Measurements from ENCODE around the gene L1CAM.

DNA sequence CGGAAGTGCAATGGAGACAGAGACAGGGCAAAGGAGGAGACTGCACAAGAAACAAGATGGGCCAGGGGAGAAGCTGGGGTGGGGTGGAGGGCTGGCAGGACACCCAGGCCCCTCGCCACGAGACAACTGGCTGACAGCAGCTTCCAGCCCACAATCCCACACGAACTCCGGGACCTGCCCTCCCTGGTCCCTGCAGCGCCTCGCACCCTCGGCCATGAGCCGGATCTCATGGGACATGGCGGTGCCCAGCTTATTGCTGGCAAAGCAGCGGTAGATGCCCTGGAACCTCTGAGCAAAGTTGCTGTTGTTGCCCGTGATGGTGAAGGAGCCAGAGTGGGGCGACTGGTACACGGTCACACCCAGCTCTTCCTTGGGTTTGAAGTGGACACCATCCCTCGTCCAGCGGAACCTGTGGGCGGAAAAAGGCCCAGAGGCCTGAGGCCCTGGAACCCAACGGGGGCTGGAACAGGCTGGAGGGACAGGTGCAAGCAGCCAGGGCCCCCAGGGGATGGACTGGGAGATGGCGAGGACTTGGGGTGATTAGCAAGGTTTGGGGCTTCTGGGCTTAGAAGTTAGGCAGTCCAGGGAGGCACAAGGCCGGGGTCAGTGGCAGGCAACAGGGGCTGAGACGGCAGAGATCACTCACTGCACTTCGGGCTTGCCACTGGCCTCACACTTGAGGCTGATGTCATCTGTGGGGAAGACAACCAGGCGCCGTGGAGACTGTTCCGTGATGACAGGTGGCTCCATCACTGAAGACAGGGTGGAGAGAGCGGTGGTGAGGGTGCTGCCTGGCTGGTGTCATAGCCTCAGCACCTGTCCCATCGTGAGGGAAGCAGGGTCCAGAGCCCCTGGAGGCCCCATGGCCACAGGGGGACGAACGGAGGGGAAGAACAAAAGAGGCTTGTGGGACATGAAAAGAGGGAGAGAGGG, 13.8 kb downstream of the L1CAM start:
- TF ChIP-seq, protein P1, sequence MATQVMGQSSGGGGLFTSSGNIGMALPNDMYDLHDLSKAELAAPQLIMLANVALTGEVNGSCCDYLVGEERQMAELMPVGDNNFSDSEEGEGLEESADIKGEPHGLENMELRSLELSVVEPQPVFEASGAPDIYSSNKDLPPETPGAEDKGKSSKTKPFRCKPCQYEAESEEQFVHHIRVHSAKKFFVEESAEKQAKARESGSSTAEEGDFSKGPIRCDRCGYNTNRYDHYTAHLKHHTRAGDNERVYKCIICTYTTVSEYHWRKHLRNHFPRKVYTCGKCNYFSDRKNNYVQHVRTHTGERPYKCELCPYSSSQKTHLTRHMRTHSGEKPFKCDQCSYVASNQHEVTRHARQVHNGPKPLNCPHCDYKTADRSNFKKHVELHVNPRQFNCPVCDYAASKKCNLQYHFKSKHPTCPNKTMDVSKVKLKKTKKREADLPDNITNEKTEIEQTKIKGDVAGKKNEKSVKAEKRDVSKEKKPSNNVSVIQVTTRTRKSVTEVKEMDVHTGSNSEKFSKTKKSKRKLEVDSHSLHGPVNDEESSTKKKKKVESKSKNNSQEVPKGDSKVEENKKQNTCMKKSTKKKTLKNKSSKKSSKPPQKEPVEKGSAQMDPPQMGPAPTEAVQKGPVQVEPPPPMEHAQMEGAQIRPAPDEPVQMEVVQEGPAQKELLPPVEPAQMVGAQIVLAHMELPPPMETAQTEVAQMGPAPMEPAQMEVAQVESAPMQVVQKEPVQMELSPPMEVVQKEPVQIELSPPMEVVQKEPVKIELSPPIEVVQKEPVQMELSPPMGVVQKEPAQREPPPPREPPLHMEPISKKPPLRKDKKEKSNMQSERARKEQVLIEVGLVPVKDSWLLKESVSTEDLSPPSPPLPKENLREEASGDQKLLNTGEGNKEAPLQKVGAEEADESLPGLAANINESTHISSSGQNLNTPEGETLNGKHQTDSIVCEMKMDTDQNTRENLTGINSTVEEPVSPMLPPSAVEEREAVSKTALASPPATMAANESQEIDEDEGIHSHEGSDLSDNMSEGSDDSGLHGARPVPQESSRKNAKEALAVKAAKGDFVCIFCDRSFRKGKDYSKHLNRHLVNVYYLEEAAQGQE (IDR thresholded peaks at IDR 0.05; ENCODE audit: low read depth, low read length): no peak
- TF ChIP-seq YY1 (IDR thresholded peaks at IDR 0.05; ENCODE audit: low read depth): no peak
- TF ChIP-seq, protein P2, sequence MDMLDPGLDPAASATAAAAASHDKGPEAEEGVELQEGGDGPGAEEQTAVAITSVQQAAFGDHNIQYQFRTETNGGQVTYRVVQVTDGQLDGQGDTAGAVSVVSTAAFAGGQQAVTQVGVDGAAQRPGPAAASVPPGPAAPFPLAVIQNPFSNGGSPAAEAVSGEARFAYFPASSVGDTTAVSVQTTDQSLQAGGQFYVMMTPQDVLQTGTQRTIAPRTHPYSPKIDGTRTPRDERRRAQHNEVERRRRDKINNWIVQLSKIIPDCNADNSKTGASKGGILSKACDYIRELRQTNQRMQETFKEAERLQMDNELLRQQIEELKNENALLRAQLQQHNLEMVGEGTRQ (IDR thresholded peaks at IDR 0.05; ENCODE audit: borderline replicate concordance, low read depth, low read length): no peak
- TF ChIP-seq, protein P3, sequence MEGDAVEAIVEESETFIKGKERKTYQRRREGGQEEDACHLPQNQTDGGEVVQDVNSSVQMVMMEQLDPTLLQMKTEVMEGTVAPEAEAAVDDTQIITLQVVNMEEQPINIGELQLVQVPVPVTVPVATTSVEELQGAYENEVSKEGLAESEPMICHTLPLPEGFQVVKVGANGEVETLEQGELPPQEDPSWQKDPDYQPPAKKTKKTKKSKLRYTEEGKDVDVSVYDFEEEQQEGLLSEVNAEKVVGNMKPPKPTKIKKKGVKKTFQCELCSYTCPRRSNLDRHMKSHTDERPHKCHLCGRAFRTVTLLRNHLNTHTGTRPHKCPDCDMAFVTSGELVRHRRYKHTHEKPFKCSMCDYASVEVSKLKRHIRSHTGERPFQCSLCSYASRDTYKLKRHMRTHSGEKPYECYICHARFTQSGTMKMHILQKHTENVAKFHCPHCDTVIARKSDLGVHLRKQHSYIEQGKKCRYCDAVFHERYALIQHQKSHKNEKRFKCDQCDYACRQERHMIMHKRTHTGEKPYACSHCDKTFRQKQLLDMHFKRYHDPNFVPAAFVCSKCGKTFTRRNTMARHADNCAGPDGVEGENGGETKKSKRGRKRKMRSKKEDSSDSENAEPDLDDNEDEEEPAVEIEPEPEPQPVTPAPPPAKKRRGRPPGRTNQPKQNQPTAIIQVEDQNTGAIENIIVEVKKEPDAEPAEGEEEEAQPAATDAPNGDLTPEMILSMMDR (IDR thresholded peaks at IDR 0.05): no peak
- TF ChIP-seq, protein P4, sequence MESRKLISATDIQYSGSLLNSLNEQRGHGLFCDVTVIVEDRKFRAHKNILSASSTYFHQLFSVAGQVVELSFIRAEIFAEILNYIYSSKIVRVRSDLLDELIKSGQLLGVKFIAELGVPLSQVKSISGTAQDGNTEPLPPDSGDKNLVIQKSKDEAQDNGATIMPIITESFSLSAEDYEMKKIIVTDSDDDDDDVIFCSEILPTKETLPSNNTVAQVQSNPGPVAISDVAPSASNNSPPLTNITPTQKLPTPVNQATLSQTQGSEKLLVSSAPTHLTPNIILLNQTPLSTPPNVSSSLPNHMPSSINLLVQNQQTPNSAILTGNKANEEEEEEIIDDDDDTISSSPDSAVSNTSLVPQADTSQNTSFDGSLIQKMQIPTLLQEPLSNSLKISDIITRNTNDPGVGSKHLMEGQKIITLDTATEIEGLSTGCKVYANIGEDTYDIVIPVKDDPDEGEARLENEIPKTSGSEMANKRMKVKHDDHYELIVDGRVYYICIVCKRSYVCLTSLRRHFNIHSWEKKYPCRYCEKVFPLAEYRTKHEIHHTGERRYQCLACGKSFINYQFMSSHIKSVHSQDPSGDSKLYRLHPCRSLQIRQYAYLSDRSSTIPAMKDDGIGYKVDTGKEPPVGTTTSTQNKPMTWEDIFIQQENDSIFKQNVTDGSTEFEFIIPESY (IDR thresholded peaks at IDR 0.05; ENCODE audit: borderline replicate concordance, low read depth): no peak
- TF ChIP-seq RAD21 (IDR thresholded peaks at IDR 0.05; ENCODE audit: low read length): no peak
- TF ChIP-seq MXI1 (IDR thresholded peaks at IDR 0.05; ENCODE audit: low read depth, low read length): no peak
- no peak for TF ChIP-seq EP300 (IDR thresholded peaks at IDR 0.05; ENCODE audit: borderline replicate concordance in 1 of 2, low read depth in 1 of 2, low read length in 1 of 2)
- no peak for TF ChIP-seq JUND (IDR thresholded peaks at IDR 0.05)
- TF ChIP-seq TCF12 (IDR thresholded peaks at IDR 0.05): no peak
- TF ChIP-seq SMC3 (IDR thresholded peaks at IDR 0.05; ENCODE audit: low read depth, low read length): no peak
- TF ChIP-seq NRF1 (IDR thresholded peaks at IDR 0.05; ENCODE audit: low read depth, low read length): no peak
- no peak for TF ChIP-seq TEAD4 (IDR thresholded peaks at IDR 0.05; ENCODE audit: borderline replicate concordance, insufficient read depth)
- TF ChIP-seq EZH2phosphoT487 (IDR thresholded peaks at IDR 0.05; ENCODE audit: borderline replicate concordance, low read depth): no peak

All from SK-N-SH (cell line).